LNCaP clone FGC (cell line): ENCODE data around the gene NDST3.
A peak's percentile ranks its signal among the peaks of the same experiment; 100 is the strongest.

ENCODE experiments used
- DNase-seq: peaks from one replicate; pipeline ENCODE4 v3.0.0-alpha.2; 2011; ENCODE audit warnings: low read depth
- H3K4me3 ChIP-seq: 2 replicates; pipeline ENCODE4 v1.5.1; 2011; ENCODE audit warnings: mild to moderate bottlenecking, low read depth, low read length, control low read depth
- CTCF ChIP-seq: IDR thresholded peaks from 2 replicates; pipeline ENCODE4 v1.5.1; 2012; ENCODE audit warnings: mild to moderate bottlenecking; ENCODE audit not compliant: control insufficient read depth, insufficient read depth; ENCODE audit errors: extremely low read depth

Gene NDST3

GRCh38 chr4:118206627-118207026 is 172.3 kb downstream of the NDST3 start:
- H3K4me3 ChIP-seq, result no peak overlapping the region
- no peak for TF ChIP-seq CTCF
- no peak for DNase-seq

GRCh38 chr4:118213101-118213500 is 178.8 kb downstream of the NDST3 start:
- DNase-seq, result no peak
- TF ChIP-seq CTCF, result no peak
- H3K4me3 ChIP-seq, result no peak overlapping the region

GRCh38 chr4:118215826-118216225 is 181.5 kb downstream of the NDST3 start:
- TF ChIP-seq CTCF, result no peak

GRCh38 chr4:118221227-118221800 is 187.0 kb downstream of the NDST3 start:
- DNase-seq, result no peak
- H3K4me3 ChIP-seq, result no peak overlapping the region
- TF ChIP-seq CTCF, result no peak

More at GRCh38 chr4:118215826-118216225, 181.5 kb downstream of the NDST3 start:
- H3K4me3 ChIP-seq, result no peak overlapping the region
- no peak for DNase-seq

GRCh38 chr4:118224243-118224829 is 190.1 kb downstream of the NDST3 start:
- peak; percentile 40 for DNase-seq
- H3K4me3 ChIP-seq, result no peak overlapping the region
- TF ChIP-seq CTCF, result peak; percentile 59

- no peak for DNase-seq
- no peak overlapping the region for H3K4me3 ChIP-seq
- TF ChIP-seq CTCF, result no peak
These were observed 191.2 kb downstream of the NDST3 start for GRCh38 chr4:118225511-118225910.
